M059J (cell line): ENCODE data around the gene PLEKHM2. TPM values are rescaled to one million over a fixed set of nuclear protein-coding genes. Genes with fewer than 3 reads are reported as not detected.
A peak's percentile ranks its signal among the peaks of the same experiment; 100 is the strongest.
"Not testable (repeated sequence)": the region's sequence is repeated elsewhere in the genome, so short reads cannot be mapped to it uniquely, and the experiment has no call there.

Experiments
- DNase-seq: peaks from one replicate; pipeline ENCODE4 v3.0.0-alpha.2; 2012; ENCODE audit warnings: low read depth
- total RNA-seq: library from RNA; depleted of rRNA; stranded (reverse); fragments of >200 nt; shearing (Covaris generic); gene quantifications from 2 replicates; pipeline ENCODE4 v1.2.3, GENCODE V29; 2014

PLEKHM2 gene
- total RNA-seq, 1 experiment from 2014 or later: 59.1 TPM

GRCh38 chr1:15676688-15677661, 7.1 kb upstream of the PLEKHM2 start:
- DNase-seq: no peak

DNA sequence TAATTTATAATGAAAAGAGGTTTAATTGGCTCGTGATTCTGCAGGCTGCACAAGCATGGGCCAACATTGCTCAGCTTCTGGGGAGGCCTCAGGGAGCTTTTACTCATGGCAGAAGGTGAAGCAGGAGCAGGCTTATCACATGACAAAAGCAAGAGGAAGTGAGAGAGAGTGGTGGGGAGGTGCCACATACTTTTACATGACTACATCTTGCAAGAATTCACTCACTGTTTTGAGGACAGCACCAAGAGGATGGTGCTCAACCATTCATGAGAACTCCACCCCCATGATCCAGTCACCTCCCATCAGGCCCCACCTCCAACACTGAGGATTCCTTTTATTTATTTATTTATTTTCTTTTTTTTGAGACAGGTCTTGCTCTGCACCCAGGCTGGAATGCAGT, 5.5 kb upstream of the PLEKHM2 start:
- DNase-seq: peak; percentile 92

- DNase-seq: peak; percentile 96
These were observed 4.0 kb upstream of the PLEKHM2 start for GRCh38 chr1:15680131-15680530.

- peak; percentile 98 for DNase-seq
These were observed 3.4 kb upstream of the PLEKHM2 start for GRCh38 chr1:15680561-15681348.

DNA sequence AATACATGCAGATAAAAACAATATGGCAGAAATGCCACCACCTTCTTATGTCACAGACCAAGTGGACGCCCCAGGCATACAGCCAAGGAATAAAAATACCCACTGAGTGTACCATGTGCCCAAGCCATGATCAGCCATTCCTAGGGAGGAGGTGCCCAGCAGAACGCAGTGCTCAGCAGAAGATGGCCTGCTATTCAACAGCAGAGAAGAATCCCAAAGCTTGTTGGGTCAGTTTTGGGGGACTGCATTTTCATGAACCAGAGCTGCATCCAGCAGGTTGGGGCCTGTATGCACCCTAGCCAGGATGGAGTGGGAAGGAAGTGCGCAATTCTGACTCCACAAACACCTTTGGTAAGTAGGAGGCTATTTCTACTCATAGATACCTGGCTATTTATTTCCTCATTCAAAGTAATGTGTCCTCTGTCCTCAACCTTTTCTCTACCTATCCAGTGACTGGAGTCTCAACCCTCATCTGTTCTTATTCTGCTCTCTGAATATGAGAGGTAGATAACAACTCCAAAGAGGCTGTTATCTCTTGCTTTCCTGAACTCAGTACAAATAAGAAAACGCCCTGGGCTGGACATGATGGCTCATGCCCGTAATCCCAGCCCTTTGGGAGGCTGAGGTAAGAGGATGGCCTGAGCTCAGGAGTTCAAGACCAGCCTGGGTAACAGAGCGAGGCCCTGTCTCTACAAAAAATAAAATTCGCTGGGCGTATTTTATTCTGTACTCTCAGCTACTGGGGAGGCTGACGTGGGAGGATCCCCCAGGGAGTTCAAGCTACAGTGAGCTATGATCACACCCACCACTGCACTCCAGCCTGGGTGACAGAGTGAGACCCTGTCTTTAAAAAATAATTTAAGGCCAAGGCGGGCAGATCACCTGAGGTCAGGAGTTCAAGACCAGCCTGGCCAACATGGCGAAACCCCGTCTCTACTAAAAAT, 2.5 kb upstream of the PLEKHM2 start:
- peak; percentile 14 for DNase-seq

- DNase-seq: no peak
These were observed 1.2 kb upstream of the PLEKHM2 start for GRCh38 chr1:15682936-15683341.

- no peak for DNase-seq
These were observed 628 bp upstream of the PLEKHM2 start for GRCh38 chr1:15683345-15684039.

GRCh38 chr1:15684468-15685291, 560 bp downstream of the PLEKHM2 start:
- DNase-seq: peak; percentile 41

DNA sequence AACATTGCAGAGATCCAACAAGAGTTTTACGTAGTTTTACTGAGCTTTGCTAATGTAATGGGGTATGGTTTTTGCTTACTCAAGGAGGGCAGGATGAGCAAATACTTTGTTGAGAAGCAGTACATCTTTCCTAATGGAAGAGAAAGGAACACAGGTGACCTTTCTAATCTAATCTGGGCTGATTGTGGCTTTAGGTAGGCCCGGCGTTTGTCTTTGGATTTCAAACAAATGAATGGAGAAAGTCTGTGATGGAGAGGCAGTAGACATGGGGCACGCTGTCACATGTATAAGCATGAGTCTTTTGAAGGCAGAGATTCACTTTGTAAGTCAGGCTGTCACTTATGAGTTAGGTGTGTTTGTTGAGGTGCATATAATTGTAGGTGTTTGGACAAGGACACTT, 1.7 kb downstream of the PLEKHM2 start:
- no peak for DNase-seq

- DNase-seq: no peak
These were observed 3.3 kb downstream of the PLEKHM2 start for GRCh38 chr1:15687446-15687845.

- DNase-seq: no peak
These were observed 6.2 kb downstream of the PLEKHM2 start for GRCh38 chr1:15690317-15690716.

- DNase-seq: no peak
These were observed 7.4 kb downstream of the PLEKHM2 start for GRCh38 chr1:15691434-15692032.

DNA sequence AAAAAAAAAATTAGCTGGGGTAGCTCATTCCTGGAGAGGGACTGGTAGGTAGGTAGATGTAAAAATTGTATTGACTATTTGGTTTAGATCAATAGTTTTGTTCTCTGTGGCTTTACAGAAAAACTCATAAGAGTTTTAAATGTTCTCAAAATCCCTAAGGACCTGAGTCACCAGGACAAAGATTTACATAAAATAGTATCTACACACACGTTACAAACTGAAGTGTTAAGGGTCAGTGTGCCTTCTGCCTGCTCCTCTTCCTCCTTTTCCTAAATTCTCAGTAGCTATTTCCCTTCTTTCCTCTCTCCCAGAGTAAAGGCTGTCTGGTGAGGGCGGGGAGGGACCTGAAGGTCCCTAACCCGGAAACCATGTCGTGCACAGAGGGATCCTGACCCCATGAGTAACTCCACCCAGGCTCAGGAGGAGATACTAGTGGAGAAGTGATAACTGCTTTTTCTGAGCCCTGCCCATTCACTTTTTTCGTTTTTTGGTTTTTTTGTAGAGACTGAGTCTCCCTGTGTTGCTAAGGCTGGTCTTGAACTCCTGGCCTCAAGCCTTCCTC, 8.1 kb downstream of the PLEKHM2 start:
- DNase-seq: no peak

DNA sequence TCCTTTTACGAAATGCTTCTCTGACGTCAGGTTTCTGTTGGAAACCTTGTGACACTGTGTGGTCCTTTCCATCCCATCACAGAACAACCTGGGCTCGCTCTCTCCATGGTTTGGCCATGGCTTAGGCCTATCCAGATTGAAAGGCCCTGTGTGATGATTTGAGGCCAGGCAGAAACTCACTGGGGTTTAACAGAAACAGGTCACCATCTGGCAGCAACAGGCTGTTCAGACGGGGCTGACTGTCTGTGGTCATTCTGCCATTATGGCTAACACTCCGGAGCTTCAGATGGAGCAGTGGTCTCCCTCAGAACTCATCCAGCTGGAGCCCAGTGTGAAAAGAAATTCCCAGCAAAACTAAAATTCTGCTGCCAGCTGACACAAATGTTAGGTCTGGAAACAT, 9.3 kb downstream of the PLEKHM2 start:
- DNase-seq: no peak

- DNase-seq: no peak
These were observed 12.9 kb downstream of the PLEKHM2 start for GRCh38 chr1:15696956-15697521.

GRCh38 chr1:15698201-15698600, 14.1 kb downstream of the PLEKHM2 start:
- DNase-seq: no peak

- not testable (repeated sequence) for DNase-seq
These were observed 15.2 kb downstream of the PLEKHM2 start for GRCh38 chr1:15699321-15699720.

DNA sequence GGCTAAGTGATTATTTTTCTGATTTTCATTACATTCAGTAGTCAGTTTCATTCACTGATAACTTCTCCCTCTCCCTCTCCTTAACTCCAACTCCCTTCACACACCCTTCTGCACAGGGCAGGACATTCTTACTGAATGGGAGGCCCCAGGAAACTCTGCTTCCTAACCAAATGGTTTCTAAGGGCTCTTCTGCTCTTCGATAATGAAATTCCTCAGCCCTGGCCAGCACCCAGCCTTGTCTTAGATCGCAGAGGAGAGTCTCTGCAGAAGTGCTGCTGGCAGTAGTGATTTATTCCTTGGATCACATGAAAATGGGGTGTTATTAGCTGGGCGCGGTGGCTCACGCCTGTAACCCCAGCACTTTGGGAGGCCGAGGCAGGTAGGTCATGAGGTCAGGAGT, 16.4 kb downstream of the PLEKHM2 start:
- DNase-seq: no peak

GRCh38 chr1:15701784-15702183, 17.7 kb downstream of the PLEKHM2 start:
- no peak for DNase-seq
